ENCODE measurements around the gene FBXL17. TPM values are rescaled to one million over a fixed set of nuclear protein-coding genes. Genes with fewer than 3 reads are reported as not detected.

FBXL17 gene
- total RNA-seq, 1 experiment from 2014 or later = 3.5 TPM

- Mint-ChIP-seq H3K27me3 (ENCODE audit: low read depth) (no peaks in the 10 kb centered on the region), H3K9me3 (peaks cover 3% of the 10 kb centered on the region; the same call in 1 of the 2 replicates), H3K4me3 (no peak overlapping the region), H3K27ac (no peak overlapping the region), H3K36me3 (no peaks in the 10 kb centered on the region), H3K4me1 (peaks cover 17% of the 10 kb centered on the region)
- ATAC-seq (no peak), DNase-seq (ENCODE audit: low spot score) (no peak)
- CTCF ChIA-PET = interaction anchor here (1.4 kb wide), 1 partner anchor 28 kb away, joined by 6 read pairs; no protein-coding TSS in a partner anchor
- POLR2A ChIA-PET = no interaction called here
- TF ChIP-seq ZNF396 (CRISPR knock-in tag; IDR thresholded peaks at IDR 0.05; ENCODE audit: borderline replicate concordance) (no peak), SMAD4 (CRISPR knock-in tag; IDR thresholded peaks at IDR 0.05) (no peak), USF1 (CRISPR knock-in tag; IDR thresholded peaks at IDR 0.05) (no peak), HMGA2 (CRISPR knock-in tag; IDR thresholded peaks at IDR 0.05) (no peak), GRHL2 (CRISPR knock-in tag; IDR thresholded peaks at IDR 0.05; ENCODE audit: insufficient replicate concordance, severe bottlenecking) (no peak), OVOL2 (CRISPR knock-in tag; IDR thresholded peaks at IDR 0.05; ENCODE audit: borderline replicate concordance) (no peak), ATF6 (CRISPR knock-in tag; IDR thresholded peaks at IDR 0.05) (no peak), MXD4 (CRISPR knock-in tag; IDR thresholded peaks at IDR 0.05; ENCODE audit: borderline replicate concordance) (no peak)
- TF ChIP-seq, protein P1, sequence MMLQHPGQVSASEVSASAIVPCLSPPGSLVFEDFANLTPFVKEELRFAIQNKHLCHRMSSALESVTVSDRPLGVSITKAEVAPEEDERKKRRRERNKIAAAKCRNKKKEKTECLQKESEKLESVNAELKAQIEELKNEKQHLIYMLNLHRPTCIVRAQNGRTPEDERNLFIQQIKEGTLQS (CRISPR knock-in tag; conservative IDR thresholded peaks at IDR 0.05) = no peak
- TF ChIP-seq, protein P2, sequence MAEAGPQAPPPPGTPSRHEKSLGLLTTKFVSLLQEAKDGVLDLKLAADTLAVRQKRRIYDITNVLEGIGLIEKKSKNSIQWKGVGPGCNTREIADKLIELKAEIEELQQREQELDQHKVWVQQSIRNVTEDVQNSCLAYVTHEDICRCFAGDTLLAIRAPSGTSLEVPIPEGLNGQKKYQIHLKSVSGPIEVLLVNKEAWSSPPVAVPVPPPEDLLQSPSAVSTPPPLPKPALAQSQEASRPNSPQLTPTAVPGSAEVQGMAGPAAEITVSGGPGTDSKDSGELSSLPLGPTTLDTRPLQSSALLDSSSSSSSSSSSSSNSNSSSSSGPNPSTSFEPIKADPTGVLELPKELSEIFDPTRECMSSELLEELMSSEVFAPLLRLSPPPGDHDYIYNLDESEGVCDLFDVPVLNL (CRISPR knock-in tag; IDR thresholded peaks at IDR 0.05; ENCODE audit: borderline replicate concordance, low read depth) = no peak
Observed at GRCh38 chr5:108232805-108233204, 149.1 kb downstream of the FBXL17 start.

GRCh38 chr5:108222011-108222410, 159.9 kb downstream of the FBXL17 start:
- ATAC-seq = no peak
- Mint-ChIP-seq H3K36me3 (no peaks in the 10 kb centered on the region), H3K9me3 (peaks cover 6% of the 10 kb centered on the region), H3K4me3 (no peak overlapping the region), H3K27me3 (ENCODE audit: low read depth) (no peaks in the 10 kb centered on the region), H3K27ac (no peak overlapping the region), H3K4me1 (no peaks in the 10 kb centered on the region)
- no peak for DNase-seq (ENCODE audit: low spot score)
- POLR2A ChIA-PET = interaction anchor here (0.7 kb wide), 2 partner anchors 10 to 459 kb away, joined by 6 to 9 read pairs; no protein-coding TSS in a partner anchor
- CTCF ChIA-PET = interaction anchor here (1.3 kb wide), 1 partner anchor 205 kb away, joined by 3 read pairs; no protein-coding TSS in a partner anchor
- no peak for TF ChIP-seq NR3C1 (CRISPR knock-in tag; conservative IDR thresholded peaks at IDR 0.05; ENCODE audit: low read depth)
- TF ChIP-seq CREB1 (CRISPR knock-in tag; IDR thresholded peaks at IDR 0.05) = no peak
- TF ChIP-seq, protein P3, sequence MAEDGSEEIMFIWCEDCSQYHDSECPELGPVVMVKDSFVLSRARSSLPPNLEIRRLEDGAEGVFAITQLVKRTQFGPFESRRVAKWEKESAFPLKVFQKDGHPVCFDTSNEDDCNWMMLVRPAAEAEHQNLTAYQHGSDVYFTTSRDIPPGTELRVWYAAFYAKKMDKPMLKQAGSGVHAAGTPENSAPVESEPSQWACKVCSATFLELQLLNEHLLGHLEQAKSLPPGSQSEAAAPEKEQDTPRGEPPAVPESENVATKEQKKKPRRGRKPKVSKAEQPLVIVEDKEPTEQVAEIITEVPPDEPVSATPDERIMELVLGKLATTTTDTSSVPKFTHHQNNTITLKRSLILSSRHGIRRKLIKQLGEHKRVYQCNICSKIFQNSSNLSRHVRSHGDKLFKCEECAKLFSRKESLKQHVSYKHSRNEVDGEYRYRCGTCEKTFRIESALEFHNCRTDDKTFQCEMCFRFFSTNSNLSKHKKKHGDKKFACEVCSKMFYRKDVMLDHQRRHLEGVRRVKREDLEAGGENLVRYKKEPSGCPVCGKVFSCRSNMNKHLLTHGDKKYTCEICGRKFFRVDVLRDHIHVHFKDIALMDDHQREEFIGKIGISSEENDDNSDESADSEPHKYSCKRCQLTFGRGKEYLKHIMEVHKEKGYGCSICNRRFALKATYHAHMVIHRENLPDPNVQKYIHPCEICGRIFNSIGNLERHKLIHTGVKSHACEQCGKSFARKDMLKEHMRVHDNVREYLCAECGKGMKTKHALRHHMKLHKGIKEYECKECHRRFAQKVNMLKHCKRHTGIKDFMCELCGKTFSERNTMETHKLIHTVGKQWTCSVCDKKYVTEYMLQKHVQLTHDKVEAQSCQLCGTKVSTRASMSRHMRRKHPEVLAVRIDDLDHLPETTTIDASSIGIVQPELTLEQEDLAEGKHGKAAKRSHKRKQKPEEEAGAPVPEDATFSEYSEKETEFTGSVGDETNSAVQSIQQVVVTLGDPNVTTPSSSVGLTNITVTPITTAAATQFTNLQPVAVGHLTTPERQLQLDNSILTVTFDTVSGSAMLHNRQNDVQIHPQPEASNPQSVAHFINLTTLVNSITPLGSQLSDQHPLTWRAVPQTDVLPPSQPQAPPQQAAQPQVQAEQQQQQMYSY (CRISPR knock-in tag; IDR thresholded peaks at IDR 0.05) = no peak
- no peak for TF ChIP-seq RORB (CRISPR knock-in tag; IDR thresholded peaks at IDR 0.05)
- TF ChIP-seq JUN (CRISPR knock-in tag; IDR thresholded peaks at IDR 0.05) = no peak
- TF ChIP-seq NR1H2 (CRISPR knock-in tag; IDR thresholded peaks at IDR 0.05) = no peak
- TF ChIP-seq, protein P4, sequence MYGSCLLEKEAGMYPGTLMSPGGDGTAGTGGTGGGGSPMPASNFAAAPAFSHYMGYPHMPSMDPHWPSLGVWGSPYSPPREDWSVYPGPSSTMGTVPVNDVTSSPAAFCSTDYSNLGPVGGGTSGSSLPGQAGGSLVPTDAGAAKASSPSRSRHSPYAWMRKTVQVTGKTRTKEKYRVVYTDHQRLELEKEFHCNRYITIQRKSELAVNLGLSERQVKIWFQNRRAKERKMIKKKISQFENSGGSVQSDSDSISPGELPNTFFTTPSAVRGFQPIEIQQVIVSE (CRISPR knock-in tag; IDR thresholded peaks at IDR 0.05; ENCODE audit: borderline replicate concordance) = no peak
- TF ChIP-seq, protein P5, sequence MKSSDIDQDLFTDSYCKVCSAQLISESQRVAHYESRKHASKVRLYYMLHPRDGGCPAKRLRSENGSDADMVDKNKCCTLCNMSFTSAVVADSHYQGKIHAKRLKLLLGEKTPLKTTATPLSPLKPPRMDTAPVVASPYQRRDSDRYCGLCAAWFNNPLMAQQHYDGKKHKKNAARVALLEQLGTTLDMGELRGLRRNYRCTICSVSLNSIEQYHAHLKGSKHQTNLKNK (CRISPR knock-in tag; IDR thresholded peaks at IDR 0.05) = no peak
- TF ChIP-seq JAZF1 (CRISPR knock-in tag; IDR thresholded peaks at IDR 0.05) = no peak

Data from WTC11 (cell line).